ENCODE measurements around the gene ZGRF1.
"Not testable (repeated sequence)": the region's sequence is repeated elsewhere in the genome, so short reads cannot be mapped to it uniquely, and the experiment has no call there.

The ZGRF1 gene

GRCh38 chr4:112492321-112492720, 144.4 kb downstream of the ZGRF1 start:
- Histone ChIP-seq H3K27me3 (ENCODE audit: control insufficient read depth, low read length) (no peaks in the 10 kb centered on the region), H3K9me3 (ENCODE audit: control insufficient read depth, insufficient read depth, low read length) (peaks cover 7% of the 10 kb centered on the region; the same call in 1 of the 2 replicates), H3K4me1 (ENCODE audit: control insufficient read depth, low read length) (no peaks in the 10 kb centered on the region), H3F3A (ENCODE audit: control insufficient read depth, insufficient read depth) (no peaks in the 10 kb centered on the region), H3K4me3 (ENCODE audit: low read length) (no peak overlapping the region), H3K36me3 (ENCODE audit: control insufficient read depth, low read length) (no peaks in the 10 kb centered on the region), H3K79me2 (ENCODE audit: control insufficient read depth, low read length) (no peaks in the 10 kb centered on the region), H3K4me2 (ENCODE audit: low read length) (no peak overlapping the region), H4K20me1 (ENCODE audit: control insufficient read depth, insufficient read depth, low read depth, low read length) (no peaks in the 10 kb centered on the region), H3K27ac (ENCODE audit: low read depth, low read length) (no peak overlapping the region), H3K9me2 (replicated peaks; ENCODE audit: control insufficient read depth, low read length) (no peaks in the 10 kb centered on the region)
- no peak for TF ChIP-seq CTCF (IDR thresholded peaks at IDR 0.05; ENCODE audit: low read depth, low read length, poor library complexity, severe bottlenecking)
- TF ChIP-seq EZH2phosphoT487 (IDR thresholded peaks at IDR 0.05; ENCODE audit: borderline replicate concordance, low read length) = no peak

- not testable (repeated sequence) for H3K4me3 ChIP-seq (ENCODE audit: low read length); H4K20me1 ChIP-seq (ENCODE audit: control insufficient read depth, insufficient read depth, low read depth, low read length); H3F3A ChIP-seq (ENCODE audit: control insufficient read depth, insufficient read depth); H3K4me1 ChIP-seq (ENCODE audit: control insufficient read depth, low read length); H3K9me3 ChIP-seq (ENCODE audit: control insufficient read depth, insufficient read depth, low read length); H3K36me3 ChIP-seq (ENCODE audit: control insufficient read depth, low read length); H3K4me2 ChIP-seq (ENCODE audit: low read length); H3K79me2 ChIP-seq (ENCODE audit: control insufficient read depth, low read length); H3K27ac ChIP-seq (ENCODE audit: low read depth, low read length); H3K9me2 ChIP-seq (replicated peaks; ENCODE audit: control insufficient read depth, low read length); H3K27me3 ChIP-seq (ENCODE audit: control insufficient read depth, low read length)
These were observed 145.9 kb downstream of the ZGRF1 start for GRCh38 chr4:112490808-112491207.
